BE2C (cell line): Measurements from ENCODE around the gene RBM19.

Source experiments
- DNase-seq: peaks from one replicate; pipeline ENCODE4 v3.0.0-alpha.2; 2020
- H3K27me3 ChIP-seq: fragments of 250-450 bp; sonication (Bioruptor Pico); 2 replicates; pipeline ENCODE4 v1.5.1; 2020; ENCODE audit warnings: mild to moderate bottlenecking
- H3K36me3 ChIP-seq: fragments of 250-450 bp; sonication (Bioruptor Pico); 2 replicates; pipeline ENCODE4 v1.5.1; 2020; ENCODE audit warnings: mild to moderate bottlenecking
- H3K4me1 ChIP-seq: fragments of 250-450 bp; sonication (Bioruptor Pico); 2 replicates; pipeline ENCODE4 v1.5.1; 2020
- H3K4me3 ChIP-seq: 2 replicates; pipeline ENCODE4 v1.5.1; 2011; ENCODE audit warnings: low read depth, low read length
- H3K9me3 ChIP-seq: fragments of 250-450 bp; sonication (Bioruptor Pico); 2 replicates; pipeline ENCODE4 v1.5.1; 2020
- TF ChIP-seq, protein P1 (sequence below): IDR thresholded peaks from 2 replicates; pipeline ENCODE4 v1.5.1; 2012; ENCODE audit warnings: mild to moderate bottlenecking, low read depth, low read length

Gene RBM19

DNA sequence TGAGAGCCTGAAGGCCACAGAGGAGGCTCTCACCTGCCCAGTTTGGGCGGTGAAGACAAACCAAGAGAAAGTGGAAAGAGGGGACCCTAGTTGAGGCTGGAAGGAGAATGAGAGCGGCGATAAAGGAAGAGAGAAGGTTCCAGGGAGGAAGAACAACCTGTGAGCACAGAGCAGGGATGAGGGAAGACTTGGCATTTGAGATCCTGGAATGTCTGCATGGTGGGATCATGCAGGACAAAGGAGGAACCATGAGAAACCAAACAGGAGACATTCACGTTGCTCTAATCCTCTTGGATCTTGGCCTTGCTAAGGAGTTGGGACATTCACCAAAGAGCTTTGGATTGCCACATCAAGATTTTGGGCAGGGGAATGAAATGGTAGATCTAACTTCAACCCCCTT, 22.9 kb upstream of the RBM19 start:
- TF ChIP-seq, protein P1, sequence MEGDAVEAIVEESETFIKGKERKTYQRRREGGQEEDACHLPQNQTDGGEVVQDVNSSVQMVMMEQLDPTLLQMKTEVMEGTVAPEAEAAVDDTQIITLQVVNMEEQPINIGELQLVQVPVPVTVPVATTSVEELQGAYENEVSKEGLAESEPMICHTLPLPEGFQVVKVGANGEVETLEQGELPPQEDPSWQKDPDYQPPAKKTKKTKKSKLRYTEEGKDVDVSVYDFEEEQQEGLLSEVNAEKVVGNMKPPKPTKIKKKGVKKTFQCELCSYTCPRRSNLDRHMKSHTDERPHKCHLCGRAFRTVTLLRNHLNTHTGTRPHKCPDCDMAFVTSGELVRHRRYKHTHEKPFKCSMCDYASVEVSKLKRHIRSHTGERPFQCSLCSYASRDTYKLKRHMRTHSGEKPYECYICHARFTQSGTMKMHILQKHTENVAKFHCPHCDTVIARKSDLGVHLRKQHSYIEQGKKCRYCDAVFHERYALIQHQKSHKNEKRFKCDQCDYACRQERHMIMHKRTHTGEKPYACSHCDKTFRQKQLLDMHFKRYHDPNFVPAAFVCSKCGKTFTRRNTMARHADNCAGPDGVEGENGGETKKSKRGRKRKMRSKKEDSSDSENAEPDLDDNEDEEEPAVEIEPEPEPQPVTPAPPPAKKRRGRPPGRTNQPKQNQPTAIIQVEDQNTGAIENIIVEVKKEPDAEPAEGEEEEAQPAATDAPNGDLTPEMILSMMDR, result no peak
- H3K27me3 ChIP-seq, result peaks cover 9% of the 10 kb centered on the region; the same call in 1 of the 2 replicates
- no peaks in the 10 kb centered on the region for H3K4me1 ChIP-seq
- no peak for DNase-seq
- no peaks in the 10 kb centered on the region for H3K9me3 ChIP-seq
- H3K4me3 ChIP-seq, result no peak overlapping the region
- no peaks in the 10 kb centered on the region for H3K36me3 ChIP-seq

DNA sequence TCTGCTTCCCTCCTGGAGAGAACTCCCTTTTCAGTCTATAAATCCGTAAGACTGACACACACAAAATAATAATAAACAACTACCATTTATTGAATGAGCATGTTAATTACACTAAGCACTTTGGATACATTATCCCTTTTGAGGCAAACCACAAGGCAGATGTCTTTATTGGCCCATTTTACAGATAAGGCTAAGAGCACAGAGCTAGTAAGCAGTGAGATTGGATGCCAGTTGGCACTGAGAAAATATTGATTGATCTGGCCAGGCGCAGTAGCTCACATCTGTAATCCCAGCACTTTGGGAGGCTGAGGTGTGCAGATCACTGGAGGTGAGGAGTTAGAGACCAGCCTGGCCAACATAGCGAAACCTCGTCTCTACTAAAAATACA, 21.9 kb upstream of the RBM19 start:
- no peak for DNase-seq
- no peak overlapping the region for H3K4me3 ChIP-seq
- peaks cover 9% of the 10 kb centered on the region; the same call in 1 of the 2 replicates for H3K27me3 ChIP-seq
- no peaks in the 10 kb centered on the region for H3K4me1 ChIP-seq
- no peaks in the 10 kb centered on the region for H3K36me3 ChIP-seq
- H3K9me3 ChIP-seq, result no peaks in the 10 kb centered on the region
- TF ChIP-seq, protein P1, result no peak

DNA sequence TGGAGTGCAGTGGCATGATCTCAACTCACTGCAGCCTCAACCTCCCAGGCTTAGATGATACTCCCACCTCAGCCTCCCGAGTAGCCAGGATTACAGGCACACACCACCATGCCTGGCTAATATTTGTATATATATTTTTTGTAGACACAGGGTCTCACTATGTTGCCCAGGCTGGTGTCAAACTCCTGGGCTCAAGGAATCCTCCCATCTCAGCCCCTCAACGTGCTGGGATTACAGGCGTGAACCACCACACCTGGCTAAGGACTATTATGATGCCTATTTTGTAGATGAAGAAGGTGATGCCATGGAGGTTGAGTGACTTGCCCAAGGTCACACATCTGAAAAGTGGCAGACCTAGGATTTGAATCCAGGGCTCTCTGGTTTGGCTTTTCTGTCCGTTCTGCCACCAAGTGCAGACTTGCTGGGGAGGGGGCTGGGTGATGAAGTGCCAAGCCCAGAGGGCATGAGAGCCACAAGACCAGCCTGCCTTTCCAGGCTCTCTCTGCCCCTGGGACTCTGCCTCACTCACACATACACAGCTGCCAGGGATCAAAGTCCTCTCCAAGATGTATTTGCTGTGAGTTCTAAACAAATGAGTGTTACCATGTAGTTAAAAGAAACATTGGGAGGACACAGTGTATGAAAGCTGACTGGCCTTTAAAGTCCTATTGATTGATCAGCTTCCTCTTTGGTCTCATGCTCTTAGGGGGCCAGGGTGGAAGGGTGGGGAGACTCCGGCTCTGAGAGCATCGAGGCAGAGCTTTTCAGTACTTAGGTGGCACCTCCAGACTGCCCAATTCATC, 21.3 kb upstream of the RBM19 start:
- no peak for DNase-seq
- H3K27me3 ChIP-seq, result peaks cover 9% of the 10 kb centered on the region; the same call in 1 of the 2 replicates
- H3K9me3 ChIP-seq, result no peaks in the 10 kb centered on the region
- no peaks in the 10 kb centered on the region for H3K36me3 ChIP-seq
- no peaks in the 10 kb centered on the region for H3K4me1 ChIP-seq
- no peak overlapping the region for H3K4me3 ChIP-seq
- TF ChIP-seq, protein P1, result no peak

DNA sequence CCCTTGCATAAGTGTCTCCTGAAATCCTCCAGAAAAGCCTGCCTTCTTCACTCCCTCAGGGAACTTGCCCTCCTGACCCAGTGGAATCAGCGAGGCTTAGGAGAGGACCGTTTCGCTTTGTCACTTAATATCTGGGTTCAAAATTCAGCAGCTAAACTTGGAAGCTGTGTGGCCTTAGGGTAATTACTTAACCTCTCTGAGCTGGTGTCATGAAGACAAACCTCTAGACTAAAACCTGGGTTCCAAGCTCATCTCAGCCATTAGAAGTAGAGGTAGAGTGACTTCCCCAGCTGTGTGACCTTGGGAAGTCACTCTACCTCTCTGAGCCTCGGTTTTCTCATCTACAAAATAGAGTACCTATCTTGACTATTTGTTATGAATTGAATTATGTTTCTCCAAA, 18.3 kb upstream of the RBM19 start:
- TF ChIP-seq, protein P1, result no peak
- H3K4me3 ChIP-seq, result no peak overlapping the region
- no peak for DNase-seq
- H3K4me1 ChIP-seq, result no peaks in the 10 kb centered on the region
- no peaks in the 10 kb centered on the region for H3K9me3 ChIP-seq
- no peaks in the 10 kb centered on the region for H3K36me3 ChIP-seq
- no peaks in the 10 kb centered on the region; the same call in none of the 2 replicates for H3K27me3 ChIP-seq

DNA sequence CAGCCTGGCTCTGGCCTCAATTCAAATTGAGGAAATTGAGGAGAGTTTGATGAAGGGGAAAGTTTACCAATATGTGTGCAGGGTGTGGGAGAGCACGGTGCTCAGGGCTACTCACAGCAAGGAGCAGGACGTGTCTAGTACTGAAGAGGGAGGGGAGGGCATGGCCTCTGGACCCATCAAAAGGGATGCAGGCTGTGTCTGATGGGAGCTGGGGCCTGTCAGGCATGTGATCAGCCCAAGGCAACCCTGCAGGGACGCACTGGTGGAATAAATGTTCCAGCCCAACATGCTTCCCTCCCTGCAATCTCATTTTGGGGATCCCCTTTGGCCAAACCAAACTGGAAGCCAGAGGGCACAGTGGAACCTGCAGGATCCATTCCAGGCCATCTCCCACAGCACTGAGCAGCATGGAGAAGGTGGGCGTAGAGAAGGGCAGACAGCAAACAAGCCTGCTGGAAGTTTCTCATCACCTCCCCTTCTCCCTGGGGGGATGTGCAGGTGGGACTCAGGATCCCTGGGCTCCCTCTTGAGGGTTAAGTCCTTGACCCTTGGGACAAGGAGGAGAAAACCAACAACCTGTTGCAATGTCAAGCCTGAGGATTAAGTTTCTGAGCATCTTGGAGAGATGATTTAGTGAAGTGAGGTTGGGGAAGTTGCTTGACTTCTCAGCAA, 17.8 kb upstream of the RBM19 start:
- Histone ChIP-seq H3K4me1 (no peaks in the 10 kb centered on the region), H3K27me3 (no peaks in the 10 kb centered on the region; the same call in none of the 2 replicates), H3K4me3 (no peak overlapping the region), H3K36me3 (no peaks in the 10 kb centered on the region), H3K9me3 (no peaks in the 10 kb centered on the region)
- DNase-seq, result no peak
- TF ChIP-seq, protein P1, result no peak

DNA sequence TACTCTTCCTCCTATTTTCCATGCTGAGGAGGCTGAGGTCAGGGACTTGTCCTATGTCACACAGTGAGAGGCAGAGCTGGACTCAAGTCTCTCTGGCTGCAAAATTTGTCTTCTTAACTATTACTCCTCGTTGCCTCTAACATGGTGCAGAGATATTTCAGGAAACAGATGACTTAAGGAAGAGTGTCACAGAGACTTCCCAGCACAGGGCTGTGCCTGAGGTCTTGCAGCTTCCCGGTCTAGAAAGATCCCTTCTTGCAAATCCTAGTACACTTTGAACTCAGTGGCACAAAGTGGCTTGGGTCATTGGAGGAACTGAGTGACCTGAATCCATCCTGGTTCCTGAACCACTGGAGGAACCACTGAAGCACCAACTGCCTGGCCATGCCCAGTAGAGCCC, 17.1 kb upstream of the RBM19 start:
- Histone ChIP-seq H3K36me3 (no peaks in the 10 kb centered on the region), H3K4me1 (no peaks in the 10 kb centered on the region), H3K9me3 (no peaks in the 10 kb centered on the region), H3K4me3 (no peak overlapping the region), H3K27me3 (peaks cover under 1% of the 10 kb centered on the region)
- TF ChIP-seq, protein P1, result no peak
- DNase-seq, result no peak
